Prostate gland (tissue), 2 donors: ENCODE results near the gene ERVW-1. TPM values are rescaled to one million over a fixed set of nuclear protein-coding genes. Genes with fewer than 3 reads are reported as not detected.
"Not testable (repeated sequence)": the region's sequence is repeated elsewhere in the genome, so short reads cannot be mapped to it uniquely, and the experiment has no call there.

Experiments
- DNase-seq: peaks from one replicate; pipeline ENCODE4 v3.0.0-alpha.2; 2019; ENCODE audit warnings: low spot score
- H3K27ac ChIP-seq, 2 donors: fragments of 200-600 bp; sonication (generic); 2 replicates each; pipeline ENCODE4 v1.5.1; 2017 to 2019
- H3K27me3 ChIP-seq: fragments of 200-600 bp; sonication (generic); replicated peaks from 2 replicates; pipeline ENCODE4 v1.5.1; 2019; ENCODE audit not compliant: insufficient read depth
- H3K36me3 ChIP-seq, 2 donors: fragments of 200-600 bp; sonication (generic); 1 replicate in 1 of 2; 2 replicates in 1 of 2; pipeline versions ENCODE4 v1.5.1 to v1.8.1; 2017 to 2019
- H3K4me1 ChIP-seq: fragments of 200-600 bp; sonication (generic); replicated peaks from 2 replicates; pipeline ENCODE4 v1.5.1; 2019
- H3K4me3 ChIP-seq, 2 donors: fragments of 200-600 bp; sonication (generic); 2 replicates each; pipeline ENCODE4 v1.5.1; 2017 to 2019
- H3K9me3 ChIP-seq: fragments of 200-600 bp; sonication (generic); 2 replicates; pipeline ENCODE4 v1.5.1; 2017
- CTCF ChIP-seq, 4 experiments: fragments of 200-600 bp in 2 of 4; fragments of 450-650 bp in 2 of 4; sonication (generic) in 2 of 4; IDR thresholded peaks; 1 replicate in 3 of 4; 2 replicates in 1 of 4; pipeline ENCODE4 v1.5.1; 2016 to 2019; ENCODE audit warnings: antibody characterized with exemption in 4 of 4, mild to moderate bottlenecking in 2 of 4, moderate library complexity in 2 of 4
- POLR2A ChIP-seq: fragments of 450-650 bp; IDR thresholded peaks from one replicate; pipeline ENCODE4 v1.6.1; 2016; ENCODE audit warnings: antibody characterized with exemption, mild to moderate bottlenecking
- POLR2AphosphoS5 ChIP-seq: sonication (generic); formaldehyde crosslinking; IDR thresholded peaks from one replicate; pipeline ENCODE4 v1.6.1; 2017; ENCODE audit warnings: antibody characterized with exemption
- WGBS: methylation state at CpG from one replicate; pipeline ENCODE4 v1.1.5; 2018; 5-methylcytosine and 5-hydroxymethylcytosine counted together
- intact Hi-C: fragments of 100-400 bp; cut with DNase I; formaldehyde crosslinking; loops from one replicate; pipeline ENCODE4 v1.14.2; 2022
- total RNA-seq, 2 donors: library from RNA; depleted of rRNA; stranded (reverse); fragments of >200 nt; gene quantifications; one replicate each; pipeline ENCODE4 v1.1.0, GENCODE V29; 2016

ERVW-1 gene, protein sequence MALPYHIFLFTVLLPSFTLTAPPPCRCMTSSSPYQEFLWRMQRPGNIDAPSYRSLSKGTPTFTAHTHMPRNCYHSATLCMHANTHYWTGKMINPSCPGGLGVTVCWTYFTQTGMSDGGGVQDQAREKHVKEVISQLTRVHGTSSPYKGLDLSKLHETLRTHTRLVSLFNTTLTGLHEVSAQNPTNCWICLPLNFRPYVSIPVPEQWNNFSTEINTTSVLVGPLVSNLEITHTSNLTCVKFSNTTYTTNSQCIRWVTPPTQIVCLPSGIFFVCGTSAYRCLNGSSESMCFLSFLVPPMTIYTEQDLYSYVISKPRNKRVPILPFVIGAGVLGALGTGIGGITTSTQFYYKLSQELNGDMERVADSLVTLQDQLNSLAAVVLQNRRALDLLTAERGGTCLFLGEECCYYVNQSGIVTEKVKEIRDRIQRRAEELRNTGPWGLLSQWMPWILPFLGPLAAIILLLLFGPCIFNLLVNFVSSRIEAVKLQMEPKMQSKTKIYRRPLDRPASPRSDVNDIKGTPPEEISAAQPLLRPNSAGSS
- total RNA-seq = 1 to 10 TPM in 1 of 2 donors, not detected in 1; 1.8 TPM

GRCh38 chr7:92477681-92478080, at the start of gene ERVW-1:
TSS of gene ERVW-1 (minus strand) at chr7:92477946. CDS start at chr7:92470381, 7,565 bp downstream.
- H3K4me1 ChIP-seq, H3K36me3 ChIP-seq, H3K27ac ChIP-seq, H3K27me3 ChIP-seq, DNase-seq, intact Hi-C loops, H3K4me3 ChIP-seq, H3K9me3 ChIP-seq: not testable (repeated sequence)
- WGBS = 95% methylated on average over 11 of the region's 11 CpGs

DNA sequence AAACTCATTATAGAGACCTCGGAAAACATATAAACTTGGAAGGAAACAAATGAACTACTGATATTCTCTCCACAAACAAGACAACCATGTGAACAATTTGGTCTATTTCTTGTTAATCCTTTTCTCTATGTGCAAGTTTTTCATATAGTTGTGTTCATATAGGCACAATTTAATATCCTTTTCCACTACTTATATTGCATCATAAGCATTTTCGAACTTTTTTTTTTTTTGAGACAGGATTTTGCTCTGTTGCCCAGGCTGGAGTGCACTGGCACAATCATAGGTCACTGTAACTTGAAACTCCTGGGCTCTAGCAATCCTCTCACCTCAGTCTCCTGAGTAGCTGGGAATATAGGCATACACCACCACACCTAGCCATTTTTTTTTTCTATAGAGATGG, 45.4 kb upstream of the ERVW-1 start:
- intact Hi-C loops = loop anchor here (10.0 kb wide), 1 partner anchor 312 kb away; the partner anchor contains the start of gene CDK6
- TF ChIP-seq CTCF (IDR thresholded peaks at IDR 0.05) (no peak), POLR2A (no peak), POLR2AphosphoS5 (no peak)
- Histone ChIP-seq H3K36me3 (no peaks in the 10 kb centered on the region), H3K4me1 (no peaks in the 10 kb centered on the region), H3K27ac (no peak overlapping the region), H3K9me3 (no peaks in the 10 kb centered on the region), H3K27me3 (no peaks in the 10 kb centered on the region), H3K4me3 (no peak overlapping the region)
- WGBS = 94% methylated on average over 2 of the region's 2 CpGs
- no peak for DNase-seq

GRCh38 chr7:92520024-92520423, 42.3 kb upstream of the ERVW-1 start:
- whole genome bisulfite sequencing = 92% methylated on average over 1 of the region's 1 CpG
- H3K4me1 ChIP-seq = no peaks in the 10 kb centered on the region
- no peaks in the 10 kb centered on the region for H3K27me3 ChIP-seq
- H3K9me3 ChIP-seq = no peaks in the 10 kb centered on the region
- intact Hi-C loops = loop anchor here (10.0 kb wide), 1 partner anchor 315 kb away; the partner anchor contains the start of gene CDK6
- H3K27ac ChIP-seq = no peak overlapping the region
- no peak overlapping the region for H3K4me3 ChIP-seq
- no peak for TF ChIP-seq POLR2A
- TF ChIP-seq POLR2AphosphoS5 = no peak
- no peak for TF ChIP-seq CTCF (IDR thresholded peaks at IDR 0.05)
- no peaks in the 10 kb centered on the region for H3K36me3 ChIP-seq
- DNase-seq = no peak

DNA sequence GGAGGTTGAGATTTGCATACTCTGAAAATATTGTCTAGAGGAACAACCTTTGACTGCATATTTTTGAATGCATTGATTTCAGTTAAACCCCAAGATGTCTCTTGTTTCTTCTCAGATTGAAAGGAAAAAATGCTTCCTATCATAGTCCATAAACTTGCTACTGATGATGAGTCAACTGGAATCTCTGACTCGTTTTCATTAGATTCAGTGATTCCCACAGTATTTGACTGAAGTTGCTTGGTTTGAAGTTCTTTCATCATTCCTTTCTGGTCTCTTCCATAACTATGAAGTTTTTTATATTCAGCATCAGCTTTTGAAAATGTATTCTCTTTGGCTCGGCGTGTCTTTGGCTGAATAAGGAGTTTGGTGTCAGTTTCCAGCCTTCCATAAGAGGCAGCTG, 39.9 kb upstream of the ERVW-1 start:
- Histone ChIP-seq H3K4me3 (no peak overlapping the region), H3K9me3 (no peaks in the 10 kb centered on the region), H3K27me3 (no peaks in the 10 kb centered on the region), H3K4me1 (no peaks in the 10 kb centered on the region), H3K27ac (no peak overlapping the region), H3K36me3 (no peaks in the 10 kb centered on the region)
- DNase-seq = no peak
- WGBS = 87% methylated on average over 3 of the region's 3 CpGs
- no peak for TF ChIP-seq CTCF (IDR thresholded peaks at IDR 0.05)
- no peak for TF ChIP-seq POLR2A
- TF ChIP-seq POLR2AphosphoS5 = no peak
- intact Hi-C loops = no loop called here

GRCh38 chr7:92513167-92513902, 35.6 kb upstream of the ERVW-1 start:
- no peak for DNase-seq
- intact Hi-C loops = no loop called here
- Histone ChIP-seq H3K4me1 (no peaks in the 10 kb centered on the region), H3K27me3 (no peaks in the 10 kb centered on the region), H3K36me3 (no peaks in the 10 kb centered on the region), H3K27ac (no peak overlapping the region), H3K4me3 (no peak overlapping the region), H3K9me3 (no peaks in the 10 kb centered on the region)
- TF ChIP-seq CTCF (IDR thresholded peaks at IDR 0.05) (no peak), POLR2A (no peak), POLR2AphosphoS5 (no peak)
- WGBS = 63% methylated on average over 3 of the region's 3 CpGs
